HG02981 (cell line): Measurements from ENCODE around the gene SLFN14.
"Not testable (repeated sequence)": the region's sequence is repeated elsewhere in the genome, so short reads cannot be mapped to it uniquely, and the experiment has no call there.

Experiments
- ATAC-seq: cut with Tn5 transposase; IDR thresholded peaks from one replicate; pipeline ENCODE4 v1.9.1; 2021; ENCODE audit warnings: mild to moderate bottlenecking, moderate library complexity; ENCODE audit not compliant: unreplicated experiment

SLFN14 gene

DNA sequence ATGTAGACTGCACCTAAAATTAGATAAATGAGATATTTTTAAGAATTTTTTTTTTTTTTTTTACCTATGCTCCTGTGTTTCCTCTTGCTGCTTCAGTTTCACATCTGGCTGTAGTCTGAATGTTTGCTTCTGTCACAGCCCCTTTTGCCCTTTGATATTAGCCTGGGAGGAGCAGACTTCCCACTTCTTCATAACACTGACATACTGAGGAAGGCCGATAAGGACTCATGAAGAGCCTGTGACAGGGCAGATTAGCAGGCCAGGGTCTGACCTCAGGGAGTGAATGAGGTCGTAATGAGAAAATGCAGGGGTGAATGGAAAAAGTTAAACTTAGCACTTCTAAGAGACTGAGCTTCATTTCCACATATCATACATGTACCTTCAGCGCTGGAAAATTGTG, at the start of gene SLFN14:
TSS of gene SLFN14 (minus strand) at position 117 of the 400 bp plus-strand sequence. CDS start 2,757 bp downstream, outside the sequence.
- ATAC-seq = no peak

DNA sequence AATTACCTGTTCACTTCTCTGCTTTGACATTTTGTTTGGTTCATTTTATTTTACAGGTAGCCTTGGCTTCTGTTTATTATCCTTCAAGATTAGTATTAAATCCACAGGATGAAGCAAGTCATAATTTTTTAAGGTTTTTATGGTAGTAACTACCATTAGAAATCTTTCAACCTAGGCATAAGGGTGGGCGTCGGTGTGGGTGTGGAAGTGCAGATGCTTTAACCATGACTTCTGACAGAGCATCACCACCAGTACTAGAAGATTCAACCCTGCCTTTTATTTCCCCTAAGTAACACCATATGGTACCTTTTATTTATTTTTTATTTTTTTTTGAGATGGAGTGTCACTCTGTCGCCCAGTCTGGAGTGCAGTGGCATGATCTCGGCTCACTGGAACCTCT, 49.2 kb upstream of the SLFN14 start:
- no peak for ATAC-seq

DNA sequence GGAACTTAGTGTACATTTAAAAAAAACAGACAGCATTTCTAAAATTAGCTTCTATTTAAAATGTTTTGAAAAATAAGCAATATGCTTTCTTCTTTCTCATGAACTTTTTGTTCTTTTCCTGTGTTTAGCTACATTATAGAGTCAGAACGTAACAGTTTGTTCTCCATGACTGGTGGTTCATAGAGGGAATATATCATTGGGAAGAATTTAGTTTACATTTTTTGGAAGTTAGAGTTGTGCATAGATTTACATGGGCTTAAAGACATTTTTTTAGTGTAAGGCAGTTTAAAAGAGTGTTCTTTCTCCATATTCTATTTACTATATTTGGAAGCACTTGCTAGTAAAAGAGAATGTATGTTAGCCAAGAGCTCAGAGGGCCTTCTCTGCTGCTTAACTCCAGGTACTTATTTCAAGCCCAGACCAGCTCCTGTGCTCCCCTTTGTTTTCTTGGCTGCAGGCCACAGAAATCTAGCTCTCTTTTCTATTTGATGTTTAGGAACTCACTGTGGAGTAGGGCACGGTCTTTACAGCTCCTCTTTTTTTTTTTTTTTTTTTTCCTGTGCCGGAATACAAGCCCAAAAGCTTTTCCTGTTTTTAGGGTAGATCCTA, 46.7 kb upstream of the SLFN14 start:
- no peak for ATAC-seq

DNA sequence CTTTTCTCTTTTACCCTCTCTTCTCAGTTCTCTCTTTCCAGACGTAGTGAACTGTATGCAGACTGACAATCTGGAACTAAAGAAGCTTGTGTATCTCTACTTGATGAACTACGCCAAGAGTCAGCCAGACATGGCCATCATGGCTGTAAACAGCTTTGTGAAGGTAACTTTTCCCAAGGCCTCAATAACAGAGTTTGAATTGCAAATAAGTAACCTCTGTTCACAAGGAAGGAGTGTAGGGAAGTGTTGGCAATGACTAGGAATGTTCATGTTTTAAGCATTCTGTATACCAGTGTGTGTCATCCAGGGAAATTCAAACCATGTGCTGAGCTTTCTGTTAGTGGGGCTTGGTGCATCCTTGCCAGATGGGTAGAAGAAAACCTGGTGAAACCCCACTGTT, 45.1 kb upstream of the SLFN14 start:
- ATAC-seq = no peak

DNA sequence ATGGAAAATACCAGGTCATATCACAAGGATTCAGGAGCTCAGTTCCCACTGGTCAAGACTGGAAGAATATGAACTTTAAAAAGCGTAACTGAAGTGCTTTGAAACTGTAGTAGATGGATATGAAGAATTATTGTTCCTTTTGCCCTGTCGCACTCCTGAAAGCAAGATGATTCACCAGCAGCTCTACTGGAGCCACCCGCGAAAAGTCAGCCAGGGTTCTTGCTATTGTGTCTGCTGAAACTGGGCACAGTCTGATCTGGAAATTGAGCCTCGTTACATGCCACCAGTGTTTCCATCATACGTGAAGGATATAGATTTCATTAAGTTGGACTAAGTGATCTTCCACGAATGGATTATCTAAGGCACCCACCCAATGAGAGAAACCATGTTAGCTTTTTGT, 43.1 kb upstream of the SLFN14 start:
- no peak for ATAC-seq

DNA sequence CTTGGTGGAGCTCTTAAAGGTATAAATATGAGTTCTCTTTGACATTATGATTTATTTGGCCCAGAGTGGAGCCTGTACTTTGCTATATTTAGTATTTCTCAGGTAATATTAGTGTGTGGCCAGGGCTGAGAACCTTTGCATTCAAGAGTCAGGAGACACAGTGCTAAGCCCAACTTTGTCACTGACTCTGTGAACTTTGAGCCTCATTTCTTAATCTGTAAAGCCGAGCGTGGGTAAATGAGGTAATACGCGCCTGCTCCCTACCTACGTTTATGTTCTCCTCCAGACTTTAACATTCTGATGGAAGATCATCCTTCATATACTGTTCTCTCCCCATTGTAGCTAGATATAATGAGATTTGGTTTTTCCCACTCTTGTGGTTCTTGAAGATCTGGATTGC, 37.0 kb upstream of the SLFN14 start:
- ATAC-seq = no peak

DNA sequence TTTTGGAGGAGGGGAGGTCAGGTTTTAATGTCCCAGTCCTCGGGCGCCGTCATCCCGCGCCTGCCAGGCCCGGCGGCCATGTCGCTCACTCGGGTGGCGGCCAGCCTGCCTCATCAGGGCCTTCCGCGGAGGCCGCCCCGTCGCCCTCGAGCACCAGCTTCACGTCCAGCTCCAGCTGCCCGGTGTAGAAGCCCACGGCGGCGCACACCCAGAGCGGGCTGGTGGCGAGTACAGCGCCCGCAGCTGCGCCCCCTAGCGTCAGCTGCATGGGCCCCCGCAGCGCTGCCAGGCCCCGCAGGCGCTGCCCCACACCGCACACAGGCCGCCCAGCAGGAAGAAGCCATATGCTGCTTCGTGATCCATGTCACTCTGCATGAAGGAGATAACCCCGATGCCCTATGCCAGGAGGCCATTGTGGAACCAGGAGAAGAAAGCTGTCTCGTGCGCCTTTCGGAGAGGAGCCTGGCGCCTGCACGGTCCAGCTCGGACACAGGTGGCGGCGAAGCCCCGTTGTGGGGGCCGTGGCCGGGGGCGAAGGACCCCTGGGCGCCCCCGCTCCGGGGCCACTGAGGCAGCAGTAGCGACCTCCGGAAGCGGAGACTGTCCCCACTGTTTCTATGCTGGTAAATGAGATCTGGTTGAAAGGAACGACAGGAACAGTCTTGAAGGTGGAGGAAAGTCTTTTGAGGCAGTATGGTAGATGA, 36.1 kb upstream of the SLFN14 start:
- no peak for ATAC-seq

DNA sequence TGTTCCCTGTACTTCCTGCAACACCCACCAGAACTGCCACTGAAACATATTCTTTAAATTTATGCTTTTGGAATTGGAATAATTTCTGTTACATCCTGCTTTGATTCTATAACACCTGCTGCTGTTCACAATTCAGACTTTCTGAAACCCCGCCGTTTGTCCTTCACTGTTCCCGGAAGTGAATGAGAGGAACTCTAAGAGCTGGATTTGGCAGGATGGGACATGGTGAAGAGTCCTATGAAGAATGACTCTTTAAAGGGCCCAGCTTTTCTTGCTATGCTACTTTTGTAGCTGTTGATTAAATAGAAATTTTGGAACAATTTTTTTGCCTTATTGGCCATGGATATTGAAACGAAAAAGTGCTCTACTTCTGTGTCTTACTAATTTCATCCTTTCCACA, 35.5 kb upstream of the SLFN14 start:
- ATAC-seq = no peak

DNA sequence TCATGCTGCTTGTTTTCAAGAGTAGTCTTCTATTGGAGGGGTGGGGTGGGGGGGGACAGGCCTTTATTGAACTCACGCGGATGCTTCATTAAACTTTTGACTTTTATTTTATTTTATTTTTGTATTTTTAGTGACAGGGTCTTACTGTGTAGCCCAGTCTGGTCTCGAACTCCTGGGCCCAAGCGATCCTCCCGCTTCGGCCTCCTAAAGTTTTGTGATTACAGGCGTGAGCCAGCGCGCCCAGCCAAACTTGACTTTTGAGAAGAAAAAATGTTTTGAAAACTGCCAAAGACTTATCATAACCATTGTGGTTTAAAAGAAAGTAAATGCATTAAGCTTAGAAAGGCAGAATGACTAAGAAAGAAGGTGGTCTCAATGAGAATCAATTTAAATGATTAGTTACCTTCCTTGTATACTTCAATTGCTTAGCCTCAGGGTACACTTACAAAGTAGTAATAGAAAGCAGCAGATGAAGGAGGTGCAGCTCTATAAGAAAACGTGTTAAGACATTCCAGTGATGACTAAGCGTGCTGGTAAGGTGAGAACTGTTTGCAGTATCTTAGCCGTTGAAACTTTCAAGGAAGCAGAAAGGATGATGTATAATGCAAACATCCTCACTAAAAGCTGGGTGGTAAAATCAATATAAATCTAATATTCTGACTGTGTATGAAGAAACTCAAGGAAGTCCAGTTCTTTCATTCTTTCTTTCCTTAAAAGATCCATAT, 27.7 kb upstream of the SLFN14 start:
- no peak for ATAC-seq

DNA sequence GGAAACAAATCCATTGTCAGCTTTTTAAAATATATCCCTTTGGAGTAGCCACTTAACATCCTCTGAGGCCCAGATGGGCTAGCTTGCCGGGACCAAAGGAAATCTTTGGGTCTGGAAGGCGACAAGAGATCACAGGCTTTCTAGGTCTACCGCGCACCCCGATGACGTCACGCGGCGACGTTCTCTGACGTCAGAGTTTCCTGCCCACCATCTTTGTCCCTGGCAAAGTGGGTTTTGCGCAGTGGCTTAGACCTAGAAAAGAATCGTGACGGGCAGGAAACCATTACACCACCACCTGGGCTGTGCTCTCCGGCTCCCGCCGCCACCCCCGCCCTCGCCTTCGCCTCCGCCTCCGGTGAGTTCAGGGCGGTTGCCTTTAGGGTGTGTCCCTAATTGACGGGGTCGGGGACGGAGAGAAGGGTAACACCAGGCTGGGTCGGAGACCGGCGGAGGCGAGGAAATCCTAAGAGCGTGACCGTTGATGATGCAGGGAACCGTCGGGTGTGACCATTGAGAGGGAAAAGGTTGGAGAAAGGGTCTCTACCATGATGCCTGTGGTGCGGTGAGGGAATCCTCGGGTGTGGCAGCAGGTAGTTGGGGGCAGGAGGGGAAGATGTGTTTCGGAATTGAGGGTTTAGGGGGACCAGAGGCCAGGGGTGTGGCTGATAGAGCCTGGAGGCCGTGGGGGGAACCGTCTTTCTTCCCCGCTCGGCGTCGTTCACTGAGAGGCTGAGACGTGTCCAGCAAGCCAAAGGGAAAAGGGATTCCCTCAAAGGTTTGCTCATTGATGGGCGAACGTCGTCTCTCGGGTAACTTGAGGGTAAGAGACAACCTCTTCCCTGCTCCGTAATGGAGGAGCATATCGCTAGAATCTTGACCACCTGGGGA, 26.7 kb upstream of the SLFN14 start, which contains the start of gene AP2B1:
TSS of gene AP2B1 (plus strand) at position 249 of the 888 bp plus-strand sequence. CDS start 6,709 bp downstream, outside the sequence.
- peak; percentile 87 for ATAC-seq

DNA sequence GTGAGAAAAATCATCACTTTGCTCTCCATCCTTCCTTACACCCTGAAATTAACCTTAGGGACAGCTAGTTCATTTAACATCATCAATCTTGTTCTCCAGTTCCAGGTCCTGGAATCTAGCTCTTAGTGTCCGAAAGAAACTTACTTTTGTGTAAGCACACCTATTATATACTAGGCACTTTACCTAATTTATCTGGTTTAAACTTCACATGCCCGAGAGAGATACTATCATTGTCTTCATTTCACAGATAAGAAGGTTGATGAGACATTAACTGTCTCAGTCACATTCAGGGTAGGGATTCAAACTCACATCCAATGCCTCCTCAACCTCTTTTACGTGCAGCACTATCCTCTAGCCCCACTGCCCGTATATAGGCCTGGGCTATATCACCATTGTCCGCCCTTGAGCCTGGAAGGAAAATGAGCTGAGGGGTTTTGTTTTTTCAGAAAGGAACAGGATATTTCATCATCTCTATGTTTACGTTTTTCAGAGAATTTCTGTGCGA, 26.0 kb upstream of the SLFN14 start:
- peak; percentile 5 for ATAC-seq

DNA sequence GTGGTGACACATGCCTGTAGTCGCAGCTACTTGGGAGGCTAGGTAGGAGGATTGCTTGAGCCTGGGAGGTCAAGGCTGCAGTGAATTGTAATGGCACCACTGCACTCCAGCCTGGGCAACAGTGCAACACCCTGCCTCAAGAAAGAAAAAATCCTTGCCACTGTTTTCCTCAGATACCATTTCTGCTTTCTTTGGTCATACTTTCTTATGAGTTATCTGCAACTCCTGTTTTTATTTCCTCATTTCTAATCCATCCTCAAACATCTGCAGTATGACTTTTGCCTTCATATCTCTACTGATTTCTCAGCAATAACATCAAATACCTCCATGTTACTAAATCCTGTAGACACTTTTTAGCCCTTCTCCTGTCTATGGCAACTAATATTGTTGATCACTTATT, 23.4 kb upstream of the SLFN14 start:
- no peak for ATAC-seq

DNA sequence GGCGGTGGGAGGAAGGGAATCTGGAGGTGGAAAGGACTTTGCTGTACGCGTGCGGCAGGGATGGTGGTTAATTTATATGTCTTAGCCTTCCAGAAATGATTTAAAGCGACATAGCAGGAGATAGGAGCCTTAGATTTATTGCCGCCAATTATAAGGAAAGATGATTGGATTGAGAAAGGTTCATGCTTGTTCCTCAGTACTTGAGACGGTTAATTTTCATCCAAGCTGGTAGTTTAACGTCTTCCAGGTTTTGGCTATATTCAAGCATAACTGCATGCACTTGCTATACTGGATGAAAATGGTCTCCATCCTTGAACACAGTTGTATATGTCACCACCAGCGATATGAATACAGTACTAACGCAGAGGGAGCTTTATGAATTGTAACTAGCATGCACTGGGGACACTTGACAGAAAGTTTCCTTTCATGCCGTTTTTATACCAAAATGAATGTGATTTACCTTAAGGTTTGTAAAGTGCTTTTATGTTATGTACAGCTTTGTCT, 18.4 kb upstream of the SLFN14 start:
- ATAC-seq = no peak

DNA sequence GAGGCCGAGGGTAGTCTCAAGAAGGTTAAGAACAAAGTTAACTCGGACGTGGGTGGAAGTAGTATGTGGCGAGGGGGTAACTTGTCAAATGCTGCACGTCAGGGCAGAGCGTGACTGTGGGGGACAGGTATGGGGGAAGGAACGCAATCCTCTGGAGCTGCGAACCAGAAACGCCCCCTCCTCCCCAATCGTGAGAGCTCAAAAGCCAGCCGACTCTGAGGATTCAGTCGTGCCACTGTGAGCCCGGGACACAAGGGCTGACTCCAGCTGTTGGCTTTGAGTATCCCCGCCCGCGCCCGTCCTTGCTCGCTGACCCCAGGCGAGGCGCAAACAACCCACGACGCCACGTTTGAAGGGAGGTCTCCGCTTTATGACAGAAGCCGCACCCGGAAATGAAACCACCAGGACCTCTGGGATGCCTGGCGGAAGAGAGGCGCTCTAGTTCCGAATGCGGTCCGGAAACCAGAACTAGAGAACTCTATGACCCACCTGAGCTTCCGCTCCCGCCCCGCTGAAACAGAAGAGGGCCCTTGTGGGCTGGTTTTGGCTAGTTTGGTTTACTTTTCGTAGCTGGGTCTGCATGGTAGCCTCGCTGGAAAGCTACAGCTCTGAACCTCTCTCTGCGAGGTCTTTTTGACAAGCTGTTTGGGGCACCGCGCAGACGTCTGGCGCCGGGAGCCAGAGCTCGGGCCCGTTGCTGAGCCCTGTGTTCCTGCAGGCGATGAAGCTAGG, 17.7 kb upstream of the SLFN14 start, which contains the start of gene PEX12:
TSS of gene PEX12 (minus strand) at position 375 of the 732 bp plus-strand sequence. CDS start 550 bp downstream, outside the sequence.
- ATAC-seq = peak; percentile 75

DNA sequence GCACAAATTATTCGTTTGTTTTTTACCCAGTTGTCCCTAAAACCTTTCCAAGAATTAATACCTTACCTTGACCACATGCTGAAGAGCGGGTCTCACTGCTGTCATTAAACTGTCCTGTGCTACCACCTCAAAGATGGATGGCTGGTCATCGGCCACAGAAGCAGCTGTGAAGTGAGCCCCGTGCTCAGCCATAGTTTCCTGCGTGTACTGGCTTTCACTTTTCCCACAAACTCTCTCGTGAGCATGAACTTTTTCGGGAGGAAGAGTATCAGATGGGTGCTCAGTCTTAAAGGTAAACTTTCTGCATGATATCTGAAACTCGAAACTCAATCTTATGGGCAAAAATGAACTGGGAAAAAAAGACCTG, 17.2 kb upstream of the SLFN14 start:
- no peak for ATAC-seq

DNA sequence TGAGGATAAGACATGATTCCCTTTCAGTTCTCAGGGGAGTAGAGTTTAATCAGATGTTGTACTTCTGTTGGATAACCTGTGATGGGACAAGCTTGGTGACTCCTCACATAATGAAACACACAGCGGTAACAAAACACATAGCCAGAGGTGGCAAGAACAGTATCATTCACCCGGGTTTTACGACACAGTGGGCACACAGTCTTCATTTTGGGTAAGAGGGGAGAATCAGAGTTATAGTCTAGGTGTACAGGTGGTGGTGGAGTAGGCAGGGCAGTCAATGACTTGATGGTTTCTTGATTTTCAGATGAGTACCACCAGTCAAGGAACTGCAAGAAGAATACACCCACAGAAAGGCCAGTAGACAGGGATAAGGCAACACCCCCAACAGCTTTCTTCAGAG, 15.1 kb upstream of the SLFN14 start:
- no peak for ATAC-seq

DNA sequence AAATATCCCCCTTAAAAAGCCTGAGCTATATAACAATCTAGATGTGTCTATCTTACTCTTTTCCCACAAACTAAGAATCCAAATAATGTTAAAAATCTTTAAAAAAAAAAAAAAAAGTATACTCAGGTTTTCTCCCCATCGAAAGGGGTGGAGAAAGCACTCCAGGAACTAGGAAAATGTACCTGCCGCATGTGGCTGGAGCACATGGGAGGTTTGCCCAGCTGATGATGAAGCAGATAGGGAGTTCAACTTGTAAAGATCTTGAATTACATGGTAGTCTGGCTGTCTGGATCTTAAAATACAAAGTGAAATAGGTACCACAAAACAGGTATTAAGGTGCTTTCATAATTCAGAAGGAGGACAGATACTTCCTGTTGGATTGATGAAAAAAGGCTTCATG, 8.8 kb upstream of the SLFN14 start:
- no peak for ATAC-seq

DNA sequence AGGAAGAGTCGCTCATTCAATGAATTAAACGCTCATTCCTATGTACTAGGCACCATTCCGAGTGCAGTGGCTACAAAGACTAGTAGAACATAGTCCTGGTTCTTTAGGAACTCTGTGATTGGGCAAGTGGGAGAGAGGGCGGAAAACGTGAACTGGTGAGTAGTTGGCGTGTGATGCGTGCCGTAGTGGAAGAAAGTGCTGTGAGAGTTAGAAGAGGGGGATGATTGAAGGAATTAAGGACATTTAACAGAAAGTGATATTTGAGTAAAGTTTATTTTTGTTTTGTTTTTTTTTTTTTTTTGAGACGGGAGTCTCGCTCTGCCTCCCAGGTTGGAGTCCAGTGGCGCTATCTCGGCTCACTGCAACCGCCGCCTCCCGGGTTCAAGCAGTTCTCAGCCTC, 7.9 kb upstream of the SLFN14 start:
- no peak for ATAC-seq

DNA sequence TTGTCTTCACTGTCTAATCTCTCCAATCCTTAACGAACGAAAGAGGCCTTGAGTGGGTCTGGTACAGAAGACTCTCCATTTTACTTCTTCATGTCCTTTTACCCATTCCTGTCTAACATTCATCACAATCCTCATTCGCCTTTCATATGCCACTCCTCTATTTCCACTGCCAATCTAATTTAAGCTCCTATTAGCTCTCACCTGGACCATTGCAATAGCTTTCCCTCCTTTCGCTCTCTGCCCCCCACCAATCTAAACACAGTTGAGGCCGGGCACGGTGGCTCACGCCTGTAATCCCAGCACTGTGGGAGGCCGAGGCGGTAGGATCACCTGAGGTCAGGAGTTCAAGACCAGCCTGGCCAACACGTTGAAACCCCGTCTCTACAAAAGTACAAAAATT, 6.3 kb upstream of the SLFN14 start:
- ATAC-seq = no peak

DNA sequence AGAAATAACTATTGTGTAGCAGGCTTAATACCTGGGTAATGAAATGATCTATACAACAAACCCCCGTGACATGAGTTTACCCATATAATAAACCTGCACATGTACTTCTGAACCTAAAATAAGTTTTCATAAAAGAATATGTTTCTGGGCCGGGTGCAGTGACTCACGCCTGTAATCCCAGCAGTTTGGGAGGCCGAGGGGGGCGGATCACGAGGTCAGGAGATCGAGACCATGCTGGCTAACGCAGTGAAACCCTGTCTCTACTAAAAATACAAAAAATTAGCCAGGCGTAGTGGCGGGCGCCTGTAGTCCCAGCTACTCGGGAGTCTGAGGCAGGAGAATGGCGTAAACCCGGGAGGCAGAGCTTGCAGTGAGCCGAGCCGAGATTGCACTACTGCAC, 2.6 kb upstream of the SLFN14 start:
- ATAC-seq = not testable (repeated sequence)
